Stomach (tissue), 9 donors: ENCODE data around the gene PUM2. TPM values are rescaled to one million over a fixed set of nuclear protein-coding genes. Genes with fewer than 3 reads are reported as not detected.
"Not testable (repeated sequence)": the region's sequence is repeated elsewhere in the genome, so short reads cannot be mapped to it uniquely, and the experiment has no call there.

Experiments used
- DNase-seq, 2 donors: peaks; one replicate each; pipeline versions ENCODE4 v3.0.0 to v3.0.0-alpha.2; 2013 to 2019
- H3K27ac ChIP-seq, 5 donors: fragments of 200-600 bp in 4 of 5; sonication (generic) in 4 of 5; one replicate each; pipeline ENCODE4 v1.5.1; 2013 to 2019; ENCODE audit warnings: mild to moderate bottlenecking in 1 of 5, moderate library complexity in 1 of 5
- H3K27me3 ChIP-seq, 3 donors: fragments of 200-600 bp; sonication (generic); one replicate each; pipeline ENCODE4 v1.5.1; 2017 to 2019; ENCODE audit warnings: mixed run types in 1 of 3
- H3K36me3 ChIP-seq, 4 donors: fragments of 200-600 bp; sonication (generic); 1 replicate in 3 of 4; 2 replicates in 1 of 4; pipeline ENCODE4 v1.5.1; 2016 to 2019
- H3K4me1 ChIP-seq, 4 donors: fragments of 200-600 bp; sonication (generic); one replicate each; pipeline ENCODE4 v1.5.1; 2016 to 2019
- H3K4me3 ChIP-seq, 4 donors: fragments of 200-600 bp; sonication (generic) in 3 of 4; one replicate each; pipeline ENCODE4 v1.5.1; 2016 to 2019; ENCODE audit warnings: mild to moderate bottlenecking in 1 of 4
- H3K9me3 ChIP-seq, 4 donors: fragments of 200-600 bp; sonication (generic); one replicate each; pipeline ENCODE4 v1.5.1; 2016 to 2019
- EP300 ChIP-seq: sonication (generic); formaldehyde crosslinking; IDR thresholded peaks from one replicate; pipeline ENCODE4 v1.6.1; 2017; ENCODE audit warnings: antibody characterized with exemption
- POLR2A ChIP-seq, 4 donors: fragments of 450-650 bp; IDR thresholded peaks; one replicate each; pipeline ENCODE4 v1.6.1; 2016; ENCODE audit warnings: antibody characterized with exemption in 4 of 4, control low read depth in 2 of 4, mild to moderate bottlenecking in 1 of 4, moderate library complexity in 1 of 4
- POLR2AphosphoS5 ChIP-seq, 3 donors: sonication (generic); formaldehyde crosslinking; IDR thresholded peaks; one replicate each; pipeline ENCODE4 v1.6.1; 2016; ENCODE audit warnings: antibody characterized with exemption in 3 of 3
- WGBS, 5 donors: extraction: QIAGEN DNeasy Blood & Tissue Kit in 3 of 5; methylation state at CpG; one replicate each; pipeline versions ENCODE4 v1.1.5 to v1.1.7; 2013 to 2018; 5-methylcytosine and 5-hydroxymethylcytosine counted together
- intact Hi-C: fragments of 100-400 bp; cut with DNase I; formaldehyde crosslinking; loops from one replicate; pipeline ENCODE4 v1.15.1; 2023; ENCODE audit warnings: low total_unique reads
- polyA plus RNA-seq, 3 donors: library from polyadenylated mRNA; stranded (reverse); fragments of 200-250 nt; gene quantifications; one replicate each; pipeline ENCODE4 v1.2.3, GENCODE V29; 2013
- total RNA-seq, 5 donors: library from RNA; depleted of rRNA; stranded (reverse); fragments of >200 nt; gene quantifications; one replicate each; pipeline versions ENCODE4 v1.1.0 to v1.2.3, GENCODE V29; 2014 to 2016
- TF ChIP-seq, protein P1 (sequence below), 7 experiments: fragments of 450-650 bp in 4 of 7; fragments of 200-600 bp in 3 of 7; sonication (generic) in 3 of 7; IDR thresholded peaks; one replicate each; pipeline ENCODE4 v1.5.1; 2016 to 2019; ENCODE audit warnings: antibody characterized with exemption in 7 of 7, control low read depth in 2 of 7, mild to moderate bottlenecking in 1 of 7
- donor health status: healthy with polysubstance abuse.
- donor health status: Bipolar disorder and iron deficiency.
- donor health status: healthy.

The PUM2 gene
- total and polyA plus RNA-seq, 8 donors: 20.9 to 128 (median 39.7) TPM

DNA sequence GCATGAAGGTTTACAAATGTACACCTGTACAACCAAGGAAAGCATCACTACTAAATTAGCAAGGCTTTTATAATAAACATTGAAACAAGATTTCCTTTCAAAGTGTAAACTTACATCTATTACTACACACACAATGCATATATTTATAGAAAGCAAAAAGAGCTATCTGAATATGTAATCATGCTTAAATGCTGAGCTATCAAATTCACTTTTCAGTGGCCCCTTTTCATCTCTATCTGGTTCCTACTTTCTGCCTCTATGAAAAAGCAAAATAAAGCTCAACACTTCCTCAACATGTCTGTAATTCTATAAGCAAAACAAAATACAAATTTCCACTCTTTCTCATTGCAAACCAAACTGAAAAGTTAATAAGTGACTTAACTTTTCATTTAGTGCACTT is 100.2 kb downstream of the PUM2 start:
- H3K4me3 ChIP-seq: no peak overlapping the region
- no peak overlapping the region for H3K27ac ChIP-seq
- H3K36me3 ChIP-seq: peaks cover 37 to 96% (median 94%) of the 10 kb centered on the region in 4 donors
- intact Hi-C loops: no loop called here
- H3K27me3 ChIP-seq: no peaks in the 10 kb centered on the region
- no peak for DNase-seq
- no peak for TF ChIP-seq EP300
- no peak for TF ChIP-seq POLR2A (IDR thresholded peaks at IDR 0.05)
- no peak for TF ChIP-seq POLR2AphosphoS5 (IDR thresholded peaks at IDR 0.05)
- TF ChIP-seq, protein P1, sequence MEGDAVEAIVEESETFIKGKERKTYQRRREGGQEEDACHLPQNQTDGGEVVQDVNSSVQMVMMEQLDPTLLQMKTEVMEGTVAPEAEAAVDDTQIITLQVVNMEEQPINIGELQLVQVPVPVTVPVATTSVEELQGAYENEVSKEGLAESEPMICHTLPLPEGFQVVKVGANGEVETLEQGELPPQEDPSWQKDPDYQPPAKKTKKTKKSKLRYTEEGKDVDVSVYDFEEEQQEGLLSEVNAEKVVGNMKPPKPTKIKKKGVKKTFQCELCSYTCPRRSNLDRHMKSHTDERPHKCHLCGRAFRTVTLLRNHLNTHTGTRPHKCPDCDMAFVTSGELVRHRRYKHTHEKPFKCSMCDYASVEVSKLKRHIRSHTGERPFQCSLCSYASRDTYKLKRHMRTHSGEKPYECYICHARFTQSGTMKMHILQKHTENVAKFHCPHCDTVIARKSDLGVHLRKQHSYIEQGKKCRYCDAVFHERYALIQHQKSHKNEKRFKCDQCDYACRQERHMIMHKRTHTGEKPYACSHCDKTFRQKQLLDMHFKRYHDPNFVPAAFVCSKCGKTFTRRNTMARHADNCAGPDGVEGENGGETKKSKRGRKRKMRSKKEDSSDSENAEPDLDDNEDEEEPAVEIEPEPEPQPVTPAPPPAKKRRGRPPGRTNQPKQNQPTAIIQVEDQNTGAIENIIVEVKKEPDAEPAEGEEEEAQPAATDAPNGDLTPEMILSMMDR (IDR thresholded peaks at IDR 0.05): no peak
- H3K9me3 ChIP-seq: no peaks in the 10 kb centered on the region
- H3K4me1 ChIP-seq: no peaks in the 10 kb centered on the region

DNA sequence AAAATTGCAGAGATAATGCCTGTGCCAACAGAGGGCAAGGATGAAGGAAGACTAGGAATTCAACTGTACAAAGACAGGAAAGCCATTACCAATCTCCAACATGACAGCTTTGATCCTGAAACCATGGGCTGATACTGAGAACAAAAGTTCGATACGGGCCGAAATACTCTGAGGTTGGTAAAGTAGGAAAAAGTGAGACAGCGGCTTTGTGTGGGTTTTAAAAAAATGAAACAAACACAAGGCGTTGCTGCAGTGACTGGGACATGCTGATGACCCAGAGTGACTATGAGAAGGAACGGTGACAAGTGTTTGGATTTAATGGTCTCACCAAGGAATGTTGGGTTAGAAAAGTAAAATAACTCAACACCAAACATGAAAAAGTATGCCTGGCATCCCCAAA is 101.5 kb downstream of the PUM2 start:
- 81 to 91% (median 88%) methylated on average over 6 of the region's 6 CpGs for WGBS, 5 donors
- TF ChIP-seq POLR2AphosphoS5 (IDR thresholded peaks at IDR 0.05) (no peak), EP300 (no peak), POLR2A (IDR thresholded peaks at IDR 0.05) (no peak)
- TF ChIP-seq, protein P1 (IDR thresholded peaks at IDR 0.05): no peak

DNA sequence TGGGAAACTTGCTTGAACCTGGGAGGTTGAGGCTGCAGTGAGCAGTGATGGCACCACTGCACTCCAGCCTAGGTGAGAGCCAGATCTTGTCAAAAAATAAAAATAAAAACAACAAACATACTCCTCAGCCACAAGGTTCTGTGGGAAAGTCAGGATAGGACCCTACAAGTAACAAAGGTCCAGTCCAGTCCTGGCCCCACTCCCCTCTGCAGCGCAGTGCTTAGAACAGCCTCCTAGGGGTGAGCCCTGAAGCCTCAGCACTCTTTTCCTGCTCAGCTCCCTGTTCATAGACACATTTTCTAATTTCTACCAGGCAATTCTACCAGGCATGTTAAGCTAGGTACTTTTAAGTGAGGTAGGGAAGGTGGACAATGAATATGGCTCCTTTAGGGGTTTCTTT is 103.6 kb downstream of the PUM2 start:
- intact Hi-C loops: no loop called here
- peaks cover 12 to 64% (median 60%) of the 10 kb centered on the region in 4 donors for H3K36me3 ChIP-seq
- H3K9me3 ChIP-seq: no peaks in the 10 kb centered on the region

More for the DNA sequence above, 101.5 kb downstream of the PUM2 start:
- Histone ChIP-seq H3K27ac (no peak overlapping the region), H3K36me3 (peaks cover 26 to 85% (median 81%) of the 10 kb centered on the region in 4 donors), H3K9me3 (no peaks in the 10 kb centered on the region), H3K4me1 (no peaks in the 10 kb centered on the region), H3K4me3 (no peak overlapping the region), H3K27me3 (no peaks in the 10 kb centered on the region)
- DNase-seq: no peak
- intact Hi-C loops: no loop called here

DNA sequence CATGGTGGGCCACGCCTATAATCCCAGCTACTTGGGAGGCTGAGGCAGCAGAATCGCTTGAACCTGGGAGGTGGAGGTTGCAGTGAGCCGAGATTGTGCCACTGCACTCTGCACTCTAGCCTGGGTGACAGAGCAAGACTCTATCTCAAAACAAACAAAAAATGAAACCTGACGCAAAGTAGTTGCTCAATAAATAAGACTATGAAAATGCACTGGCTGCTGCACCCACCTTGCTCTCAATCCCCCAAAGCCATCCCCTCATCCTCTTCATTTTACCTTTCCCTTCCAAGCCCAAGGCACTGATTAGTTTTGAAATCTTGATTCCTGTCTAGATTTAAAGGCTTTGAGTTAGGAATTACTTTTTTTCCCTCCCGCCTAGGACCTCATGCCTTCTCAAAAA is 107.0 kb downstream of the PUM2 start:
- DNase-seq, H3K4me3 ChIP-seq, intact Hi-C loops, H3K9me3 ChIP-seq, H3K27me3 ChIP-seq, H3K27ac ChIP-seq: not testable (repeated sequence)
- Histone ChIP-seq H3K4me1 (peaks cover 0 to 10% (median 6%) of the 10 kb centered on the region in 4 donors), H3K36me3 (peaks cover 0 to 29% (median 26%) of the 10 kb centered on the region in 4 donors)
- WGBS, 5 donors: 69 to 82% (median 79%) methylated on average over 5 of the region's 5 CpGs

More for the DNA sequence above, 103.6 kb downstream of the PUM2 start:
- H3K27me3 ChIP-seq: no peaks in the 10 kb centered on the region
- no peak overlapping the region for H3K27ac ChIP-seq
- no peak for DNase-seq
- no peak overlapping the region for H3K4me3 ChIP-seq
- H3K4me1 ChIP-seq: peaks cover 0 to 6% (median 3%) of the 10 kb centered on the region in 4 donors
- 95 to 100% (median 100%) methylated on average over 1 of the region's 1 CpG for WGBS, 5 donors
- TF ChIP-seq POLR2AphosphoS5 (IDR thresholded peaks at IDR 0.05) (no peak), EP300 (no peak), POLR2A (IDR thresholded peaks at IDR 0.05) (no peak)
- TF ChIP-seq, protein P1 (IDR thresholded peaks at IDR 0.05): no peak

DNA sequence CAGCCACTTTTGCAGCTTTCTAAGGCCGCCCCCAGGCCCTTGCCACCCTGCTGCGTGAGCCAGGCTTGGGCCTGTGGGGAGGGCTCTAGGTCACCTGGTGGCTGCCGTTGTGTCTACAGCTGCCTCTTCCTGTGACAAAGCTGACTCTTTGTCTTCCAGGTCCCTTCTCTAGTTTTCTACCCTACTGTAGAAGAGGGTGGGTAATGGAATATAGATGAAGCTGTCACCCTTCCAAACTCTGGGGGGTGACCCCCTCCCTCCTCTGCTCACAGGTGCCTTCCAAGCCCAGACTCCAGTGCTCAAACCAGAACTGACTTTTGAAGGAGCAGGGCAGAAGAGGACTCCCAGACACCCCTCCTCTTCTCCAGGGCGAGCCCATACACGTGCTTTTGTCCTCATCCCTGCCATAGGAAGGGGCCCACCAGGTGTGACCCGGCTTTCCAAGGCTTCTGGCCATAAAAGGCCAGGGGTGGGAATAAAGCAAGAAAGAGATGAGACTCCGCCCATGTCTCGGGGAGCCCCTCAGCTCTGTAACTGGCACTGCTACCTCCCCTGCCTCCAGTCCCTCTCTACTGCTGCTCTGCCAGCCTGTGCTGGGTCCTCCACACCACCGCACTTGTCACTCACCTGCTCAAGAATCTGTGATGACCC is 107.8 kb downstream of the PUM2 start:
- intact Hi-C loops: no loop called here
- no peaks in the 10 kb centered on the region for H3K27me3 ChIP-seq
- H3K4me3 ChIP-seq: no peak overlapping the region
- peaks cover 0 to 10% (median 6%) of the 10 kb centered on the region in 4 donors for H3K4me1 ChIP-seq
- DNase-seq: no peak
- no peaks in the 10 kb centered on the region for H3K9me3 ChIP-seq
- peaks cover 0 to 22% (median 18%) of the 10 kb centered on the region in 4 donors for H3K36me3 ChIP-seq
- no peak overlapping the region for H3K27ac ChIP-seq
- TF ChIP-seq POLR2A (IDR thresholded peaks at IDR 0.05): no peak
- TF ChIP-seq, protein P1 (IDR thresholded peaks at IDR 0.05): no peak
- TF ChIP-seq POLR2AphosphoS5 (IDR thresholded peaks at IDR 0.05): no peak
- no peak for TF ChIP-seq EP300
- 58 to 71% (median 67%) methylated on average over 9 of the region's 9 CpGs for WGBS, 5 donors
